ENCODE results near the gene RTL10.

GRCh38 chr22:19820880-19821522 is 33.7 kb downstream of the RTL10 start:
- no peak for TF ChIP-seq SP2 (IDR thresholded peaks at IDR 0.05; ENCODE audit: low read length)
- TF ChIP-seq SIN3A (conservative IDR thresholded peaks at IDR 0.05 in 1 of 2, IDR thresholded peaks at IDR 0.05 in 1 of 2; ENCODE audit: low read depth in 1 of 2, low read length in 2 of 2) = no peak
- no peak for TF ChIP-seq YY1 (IDR thresholded peaks at IDR 0.05; ENCODE audit: low read depth, low read length)
- no peak for TF ChIP-seq POLR2A (IDR thresholded peaks at IDR 0.05; ENCODE audit: control extremely low read depth in 1 of 2, low read depth in 2 of 2, low read length in 2 of 2)
- TF ChIP-seq, protein P1, sequence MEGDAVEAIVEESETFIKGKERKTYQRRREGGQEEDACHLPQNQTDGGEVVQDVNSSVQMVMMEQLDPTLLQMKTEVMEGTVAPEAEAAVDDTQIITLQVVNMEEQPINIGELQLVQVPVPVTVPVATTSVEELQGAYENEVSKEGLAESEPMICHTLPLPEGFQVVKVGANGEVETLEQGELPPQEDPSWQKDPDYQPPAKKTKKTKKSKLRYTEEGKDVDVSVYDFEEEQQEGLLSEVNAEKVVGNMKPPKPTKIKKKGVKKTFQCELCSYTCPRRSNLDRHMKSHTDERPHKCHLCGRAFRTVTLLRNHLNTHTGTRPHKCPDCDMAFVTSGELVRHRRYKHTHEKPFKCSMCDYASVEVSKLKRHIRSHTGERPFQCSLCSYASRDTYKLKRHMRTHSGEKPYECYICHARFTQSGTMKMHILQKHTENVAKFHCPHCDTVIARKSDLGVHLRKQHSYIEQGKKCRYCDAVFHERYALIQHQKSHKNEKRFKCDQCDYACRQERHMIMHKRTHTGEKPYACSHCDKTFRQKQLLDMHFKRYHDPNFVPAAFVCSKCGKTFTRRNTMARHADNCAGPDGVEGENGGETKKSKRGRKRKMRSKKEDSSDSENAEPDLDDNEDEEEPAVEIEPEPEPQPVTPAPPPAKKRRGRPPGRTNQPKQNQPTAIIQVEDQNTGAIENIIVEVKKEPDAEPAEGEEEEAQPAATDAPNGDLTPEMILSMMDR (IDR thresholded peaks at IDR 0.05; ENCODE audit: control extremely low read depth in 1 of 3, insufficient read depth in 1 of 3, low read depth in 1 of 3, low read length in 3 of 3) = peak; percentile 47 to 59 (median 55)
- no peak for TF ChIP-seq SRF (IDR thresholded peaks at IDR 0.05; ENCODE audit: low read depth, low read length)
- TF ChIP-seq RAD21 (IDR thresholded peaks at IDR 0.05 in 1 of 2, conservative IDR thresholded peaks at IDR 0.05 in 1 of 2; ENCODE audit: low read depth in 2 of 2, low read length in 2 of 2) = peak; percentile 43 to 53; a peak in 3 of 4 replicates
- TF ChIP-seq TEAD4 (IDR thresholded peaks at IDR 0.05; ENCODE audit: low read depth, low read length) = no peak
- TF ChIP-seq HDAC2 (IDR thresholded peaks at IDR 0.05; ENCODE audit: borderline replicate concordance in 1 of 2, low read depth in 2 of 2, low read length in 2 of 2) = no peak
- no peak for TF ChIP-seq EZH2 (IDR thresholded peaks at IDR 0.05; ENCODE audit: low read depth, low read length, severe bottlenecking)
- TF ChIP-seq, protein P2, sequence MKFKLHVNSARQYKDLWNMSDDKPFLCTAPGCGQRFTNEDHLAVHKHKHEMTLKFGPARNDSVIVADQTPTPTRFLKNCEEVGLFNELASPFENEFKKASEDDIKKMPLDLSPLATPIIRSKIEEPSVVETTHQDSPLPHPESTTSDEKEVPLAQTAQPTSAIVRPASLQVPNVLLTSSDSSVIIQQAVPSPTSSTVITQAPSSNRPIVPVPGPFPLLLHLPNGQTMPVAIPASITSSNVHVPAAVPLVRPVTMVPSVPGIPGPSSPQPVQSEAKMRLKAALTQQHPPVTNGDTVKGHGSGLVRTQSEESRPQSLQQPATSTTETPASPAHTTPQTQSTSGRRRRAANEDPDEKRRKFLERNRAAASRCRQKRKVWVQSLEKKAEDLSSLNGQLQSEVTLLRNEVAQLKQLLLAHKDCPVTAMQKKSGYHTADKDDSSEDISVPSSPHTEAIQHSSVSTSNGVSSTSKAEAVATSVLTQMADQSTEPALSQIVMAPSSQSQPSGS (IDR thresholded peaks at IDR 0.05; ENCODE audit: low read length) = no peak
- TF ChIP-seq, protein P3, sequence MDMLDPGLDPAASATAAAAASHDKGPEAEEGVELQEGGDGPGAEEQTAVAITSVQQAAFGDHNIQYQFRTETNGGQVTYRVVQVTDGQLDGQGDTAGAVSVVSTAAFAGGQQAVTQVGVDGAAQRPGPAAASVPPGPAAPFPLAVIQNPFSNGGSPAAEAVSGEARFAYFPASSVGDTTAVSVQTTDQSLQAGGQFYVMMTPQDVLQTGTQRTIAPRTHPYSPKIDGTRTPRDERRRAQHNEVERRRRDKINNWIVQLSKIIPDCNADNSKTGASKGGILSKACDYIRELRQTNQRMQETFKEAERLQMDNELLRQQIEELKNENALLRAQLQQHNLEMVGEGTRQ (IDR thresholded peaks at IDR 0.05; ENCODE audit: low read length) = no peak
- TF ChIP-seq KDM1A (IDR thresholded peaks at IDR 0.05; ENCODE audit: borderline replicate concordance, low read length) = no peak
- TF ChIP-seq TBP (IDR thresholded peaks at IDR 0.05; ENCODE audit: low read depth, low read length) = no peak
